ENCODE results near the gene PSMD13.

Gene PSMD13

DNA sequence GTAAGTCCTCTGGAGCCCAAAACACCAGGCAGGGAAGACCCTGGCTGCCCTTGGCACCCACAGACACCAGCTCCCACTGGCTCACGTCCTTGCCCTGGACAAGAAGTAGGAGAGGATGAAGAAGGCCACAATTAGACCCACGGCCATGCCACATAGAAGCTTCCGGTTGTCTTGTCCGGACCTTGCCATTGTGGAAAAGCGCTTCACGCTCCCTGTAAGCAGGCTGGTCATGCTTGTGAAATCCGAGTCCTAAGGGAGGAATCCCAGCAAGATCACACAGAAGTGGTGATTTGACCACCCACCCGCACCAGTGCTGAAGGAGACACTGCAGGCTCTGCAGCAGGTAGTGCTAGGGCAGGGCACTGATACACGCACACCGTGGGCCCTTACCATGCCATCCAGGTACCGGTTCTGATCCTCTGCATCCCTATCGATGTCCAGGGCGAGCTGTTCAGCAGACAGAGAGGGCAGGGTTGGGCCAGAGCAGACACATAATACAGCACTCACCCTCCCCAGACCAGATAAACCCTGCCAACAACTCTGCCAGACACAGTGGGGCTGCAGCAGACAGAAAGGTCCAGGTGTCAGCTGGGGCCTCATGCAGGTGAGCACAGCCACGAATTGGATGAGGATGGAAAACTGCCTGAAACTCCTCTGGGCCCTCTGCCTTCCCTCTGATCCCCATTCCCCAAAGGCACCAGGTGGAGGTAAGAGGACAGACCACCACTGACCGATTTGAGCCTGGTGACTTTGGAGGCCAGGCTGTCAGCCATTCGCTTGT, 31.4 kb upstream of the PSMD13 start:
- H3K4me2 ChIP-seq (ENCODE audit: low read depth, low read length) = peak overlapping the region; percentile 72; the same call in 1 of the 2 replicates
- H3K4me1 ChIP-seq (ENCODE audit: low read length) = peaks cover 16% of the 10 kb centered on the region
- H4K20me1 ChIP-seq (ENCODE audit: insufficient read depth, low read length) = no peaks in the 10 kb centered on the region; the same call in 1 of the 2 replicates
- H3F3A ChIP-seq (ENCODE audit: insufficient read depth, low read length) = peaks cover 10% of the 10 kb centered on the region
- no peak overlapping the region for H2AFZ ChIP-seq (ENCODE audit: low read length)
- peaks cover 48% of the 10 kb centered on the region for H3K79me2 ChIP-seq (ENCODE audit: low read length)
- no peak for DNase-seq
- no peak overlapping the region for H3K4me3 ChIP-seq (ENCODE audit: low read length)
- TF ChIP-seq EZH2 (optimal IDR thresholded peaks at IDR 0.05; ENCODE audit: low read depth, low read length) (no peak), CTCF (IDR thresholded peaks at IDR 0.05; ENCODE audit: low read length) (no peak), EZH2phosphoT487 (IDR thresholded peaks at IDR 0.05; ENCODE audit: low read length) (no peak)
- no peaks in the 10 kb centered on the region for H3K9me3 ChIP-seq (replicated peaks; ENCODE audit: insufficient read depth, low read length)
- no peak overlapping the region; the same call in 1 of the 2 replicates for H3K9ac ChIP-seq (ENCODE audit: low read length)
- H3K27me3 ChIP-seq (replicated peaks; ENCODE audit: insufficient read depth, low read length) = no peaks in the 10 kb centered on the region
- H3K9me2 ChIP-seq (replicated peaks; ENCODE audit: insufficient read depth, low read length) = no peaks in the 10 kb centered on the region
- no peak overlapping the region for H3K27ac ChIP-seq (ENCODE audit: low read length)
- H3K36me3 ChIP-seq (replicated peaks; ENCODE audit: insufficient read depth, low read length) = no peaks in the 10 kb centered on the region; the same call in 1 of the 2 replicates

GRCh38 chr11:206002-206384, 30.8 kb upstream of the PSMD13 start:
- DNase-seq = no peak
- Histone ChIP-seq H3K79me2 (ENCODE audit: low read length) (peaks cover 54% of the 10 kb centered on the region), H3K4me1 (ENCODE audit: low read length) (peaks cover 16% of the 10 kb centered on the region), H2AFZ (ENCODE audit: low read length) (no peak overlapping the region), H3K36me3 (replicated peaks; ENCODE audit: insufficient read depth, low read length) (peaks cover 2% of the 10 kb centered on the region; the same call in 1 of the 2 replicates), H3K9me3 (replicated peaks; ENCODE audit: insufficient read depth, low read length) (no peaks in the 10 kb centered on the region), H3K9me2 (replicated peaks; ENCODE audit: insufficient read depth, low read length) (no peaks in the 10 kb centered on the region), H3F3A (ENCODE audit: insufficient read depth, low read length) (peaks cover 10% of the 10 kb centered on the region), H3K4me2 (ENCODE audit: low read depth, low read length) (peak overlapping the region; percentile 72), H3K27me3 (replicated peaks; ENCODE audit: insufficient read depth, low read length) (no peaks in the 10 kb centered on the region), H3K27ac (ENCODE audit: low read length) (no peak overlapping the region), H3K9ac (ENCODE audit: low read length) (peak overlapping the region; percentile 98; the same call in 1 of the 2 replicates), H4K20me1 (ENCODE audit: insufficient read depth, low read length) (no peaks in the 10 kb centered on the region; the same call in 1 of the 2 replicates), H3K4me3 (ENCODE audit: low read length) (peak overlapping the region; percentile 97)
- TF ChIP-seq EZH2 (optimal IDR thresholded peaks at IDR 0.05; ENCODE audit: low read depth, low read length) (no peak), CTCF (IDR thresholded peaks at IDR 0.05; ENCODE audit: low read length) (no peak), EZH2phosphoT487 (IDR thresholded peaks at IDR 0.05; ENCODE audit: low read length) (no peak)

GRCh38 chr11:206526-207207, 30.1 kb upstream of the PSMD13 start:
- no peaks in the 10 kb centered on the region; the same call in 1 of the 2 replicates for H4K20me1 ChIP-seq (ENCODE audit: insufficient read depth, low read length)
- H3K4me2 ChIP-seq (ENCODE audit: low read depth, low read length) = peak overlapping the region; percentile 72
- H3K79me2 ChIP-seq (ENCODE audit: low read length) = peaks cover 60% of the 10 kb centered on the region
- H3K4me1 ChIP-seq (ENCODE audit: low read length) = peaks cover 16% of the 10 kb centered on the region
- H3K9ac ChIP-seq (ENCODE audit: low read length) = peak overlapping the region; percentile 98
- H2AFZ ChIP-seq (ENCODE audit: low read length) = peak overlapping the region; percentile 52; the same call in 1 of the 2 replicates
- H3K9me2 ChIP-seq (replicated peaks; ENCODE audit: insufficient read depth, low read length) = no peaks in the 10 kb centered on the region
- no peaks in the 10 kb centered on the region for H3K9me3 ChIP-seq (replicated peaks; ENCODE audit: insufficient read depth, low read length)
- TF ChIP-seq CTCF (IDR thresholded peaks at IDR 0.05; ENCODE audit: low read length) (no peak), EZH2phosphoT487 (IDR thresholded peaks at IDR 0.05; ENCODE audit: low read length) (no peak), EZH2 (optimal IDR thresholded peaks at IDR 0.05; ENCODE audit: low read depth, low read length) (no peak)
- H3F3A ChIP-seq (ENCODE audit: insufficient read depth, low read length) = peaks cover 10% of the 10 kb centered on the region
- peak overlapping the region; percentile 100; the same call in 1 of the 2 replicates for H3K27ac ChIP-seq (ENCODE audit: low read length)
- no peak for DNase-seq
- peaks cover 9% of the 10 kb centered on the region; the same call in 1 of the 2 replicates for H3K36me3 ChIP-seq (replicated peaks; ENCODE audit: insufficient read depth, low read length)
- no peaks in the 10 kb centered on the region for H3K27me3 ChIP-seq (replicated peaks; ENCODE audit: insufficient read depth, low read length)
- H3K4me3 ChIP-seq (ENCODE audit: low read length) = peak overlapping the region; percentile 97

All from MM.1S (cell line).